HCT116 (cell line): Measurements from ENCODE around the gene BCAN. TPM values are rescaled to one million over a fixed set of nuclear protein-coding genes. Genes with fewer than 3 reads are reported as not detected.

Experiments
- ATAC-seq: fragments of 200-7000 bp; cut with Tn5 transposase; 2 replicates; pipeline ENCODE4 v1.9.1; 2020; ENCODE audit warnings: mild to moderate bottlenecking, moderate library complexity
- BruUV-seq: library from RNA; stranded (reverse); fragments of 400-500 nt; replicated peaks from 2 replicates; lab custom pipeline; 2021; lab: Mats Ljungman, UMichigan
- CTCF ChIA-PET: fragments of 300-600 bp; sonication (Branson Sonifier 250); formaldehyde crosslinking; loops from one replicate; lab custom pipeline; 2021; ENCODE audit warnings: antibody characterized with exemption; lab: Charles Lee
- POLR2A ChIA-PET: fragments of 300-600, 350-600 bp; sonication (Branson Sonifier 250); formaldehyde crosslinking; loops from one replicate; lab custom pipeline; 2021; ENCODE audit warnings: antibody characterized with exemption; lab: Charles Lee
- RAD21 ChIA-PET, 2 experiments: fragments of 300-600 bp; sonication (Branson Sonifier 250); formaldehyde crosslinking; loops; one replicate each; lab custom pipeline; 2023; ENCODE audit warnings: low total read pairs in 2 of 2; ENCODE audit not compliant: uncharacterized antibody in 2 of 2, unreplicated experiment in 2 of 2, low non-redundant PET in 1 of 2; lab: Charles Lee
- DNase-seq: peaks from one replicate; pipeline ENCODE4 v3.0.0-alpha.2; 2010; ENCODE audit warnings: low read depth, low spot score
- H2AFZ ChIP-seq: fragments of 200-600 bp; shearing (Covaris generic), sonication (generic); 2 replicates; pipeline ENCODE4 v1.6.1; 2017; ENCODE audit warnings: low read depth, mixed run types, mixed read lengths, antibody characterized with exemption, low read length; ENCODE audit not compliant: poor library complexity, severe bottlenecking
- H3K27ac ChIP-seq: 2 replicates; pipeline ENCODE4 v1.5.1; 2012; ENCODE audit warnings: low read depth, low read length
- H3K27me3 ChIP-seq: fragments of 200-600 bp; sonication (generic); 2 replicates; pipeline ENCODE4 v1.6.1; 2016; ENCODE audit warnings: mixed run types, low read length, mixed read lengths; ENCODE audit not compliant: insufficient read depth
- H3K36me3 ChIP-seq, 2 experiments: fragments of 200-500 bp in 1 of 2; fragments of 200-600 bp in 1 of 2; sonication (Bioruptor generic) in 1 of 2; sonication (generic) in 1 of 2; 2 replicates each; pipeline versions ENCODE4 v1.5.1 to v1.6.1; 2014 to 2016; ENCODE audit warnings: low read length in 2 of 2, inconsistent platforms in 1 of 2, mixed read lengths in 1 of 2, mixed run types in 1 of 2; ENCODE audit not compliant: insufficient read depth in 2 of 2, control insufficient read depth in 1 of 2
- H3K4me1 ChIP-seq, 2 experiments: fragments of 200-600 bp in 1 of 2; sonication (generic) in 1 of 2; 2 replicates each; pipeline versions ENCODE4 v1.5.1 to v1.6.1; 2012 to 2017; ENCODE audit warnings: low read length in 2 of 2, inconsistent platforms in 1 of 2, mild to moderate bottlenecking in 1 of 2, mixed read lengths in 1 of 2, mixed run types in 1 of 2, moderate library complexity in 1 of 2; ENCODE audit not compliant: insufficient read depth in 2 of 2, control insufficient read depth in 1 of 2
- H3K4me2 ChIP-seq: fragments of 200-600 bp; sonication (generic); 2 replicates; pipeline ENCODE4 v1.6.1; 2017; ENCODE audit warnings: mixed run types, low read length, mixed read lengths
- H3K4me3 ChIP-seq, 2 experiments: fragments of 200-600 bp in 1 of 2; sonication (generic) in 1 of 2; replicated peaks in 1 of 2; 2 replicates each; pipeline ENCODE4 v1.5.1; 2011 to 2016; ENCODE audit warnings: low read length in 2 of 2, control low read depth in 1 of 2, low read depth in 1 of 2, mild to moderate bottlenecking in 1 of 2, mixed read lengths in 1 of 2, mixed run types in 1 of 2
- H3K79me2 ChIP-seq: fragments of 200-600 bp; sonication (generic); 2 replicates; pipeline ENCODE4 v1.6.1; 2017; ENCODE audit warnings: mild to moderate bottlenecking, mixed run types, low read length, moderate library complexity, mixed read lengths; ENCODE audit not compliant: insufficient read depth
- H3K9ac ChIP-seq: fragments of 200-600 bp; sonication (generic); 2 replicates; pipeline ENCODE4 v1.6.1; 2016; ENCODE audit warnings: low read length, mixed read lengths
- H3K9me2 ChIP-seq: fragments of 200-600 bp; sonication (generic), shearing (Covaris generic); 2 replicates; pipeline ENCODE4 v1.6.1; 2017; ENCODE audit warnings: mixed run types, mild to moderate bottlenecking, moderate library complexity; ENCODE audit not compliant: insufficient read depth
- H3K9me3 ChIP-seq, 2 experiments: fragments of 200-500 bp in 1 of 2; fragments of 200-600 bp in 1 of 2; sonication (Bioruptor generic) in 1 of 2; sonication (generic) in 1 of 2; 2 replicates each; pipeline ENCODE4 v1.6.1; 2014 to 2017; ENCODE audit warnings: low read length in 2 of 2, mixed read lengths in 2 of 2, inconsistent platforms in 1 of 2, low read depth in 1 of 2, mild to moderate bottlenecking in 1 of 2, mixed run types in 1 of 2, moderate library complexity in 1 of 2; ENCODE audit not compliant: control insufficient read depth in 1 of 2, insufficient read depth in 1 of 2
- H4K20me1 ChIP-seq: fragments of 200-600 bp; sonication (generic), shearing (Covaris generic); 2 replicates; pipeline ENCODE4 v1.6.1; 2017; ENCODE audit warnings: mixed run types, mild to moderate bottlenecking, moderate library complexity; ENCODE audit not compliant: insufficient read depth
- CBX3 ChIP-seq: IDR thresholded peaks from 2 replicates; pipeline ENCODE4 v1.6.1; 2012; ENCODE audit warnings: low read depth
- CEBPB ChIP-seq: IDR thresholded peaks from 2 replicates; pipeline ENCODE4 v1.6.1; 2012; ENCODE audit warnings: low read depth
- EGR1 ChIP-seq: IDR thresholded peaks from 2 replicates; pipeline ENCODE4 v1.6.1; 2012; ENCODE audit warnings: low read depth
- EZH2 ChIP-seq: fragments of 200-600 bp; sonication (generic); IDR thresholded peaks from 2 replicates; pipeline ENCODE4 v1.6.1; 2017; ENCODE audit warnings: antibody characterized with exemption, mixed run types
- EZH2phosphoT487 ChIP-seq: fragments of 200-600 bp; IDR thresholded peaks from 2 replicates; pipeline ENCODE4 v1.6.1; 2018; ENCODE audit warnings: antibody characterized with exemption, borderline replicate concordance
- FOSL1 ChIP-seq: IDR thresholded peaks from 2 replicates; pipeline ENCODE4 v1.6.1; 2012; ENCODE audit warnings: low read depth
- JUND ChIP-seq: IDR thresholded peaks from 2 replicates; pipeline ENCODE4 v1.6.1; 2012
- MAX ChIP-seq: IDR thresholded peaks from 2 replicates; pipeline ENCODE4 v1.6.1; 2012
- POLR2A ChIP-seq: IDR thresholded peaks from 2 replicates; pipeline ENCODE4 v1.7.0; 2011; ENCODE audit warnings: borderline replicate concordance; ENCODE audit not compliant: insufficient read depth, insufficient read length; ENCODE audit errors: extremely low read depth
- POLR2AphosphoS5 ChIP-seq: IDR thresholded peaks from 2 replicates; pipeline ENCODE4 v1.6.1; 2011; ENCODE audit warnings: mild to moderate bottlenecking, low read depth, low read length, moderate library complexity
- RAD21 ChIP-seq: IDR thresholded peaks from 2 replicates; pipeline ENCODE4 v1.6.1; 2012; ENCODE audit warnings: low read depth, mild to moderate bottlenecking
- REST ChIP-seq: IDR thresholded peaks from 2 replicates; pipeline ENCODE4 v1.6.1; 2012; ENCODE audit warnings: low read depth
- SIN3A ChIP-seq: IDR thresholded peaks from 2 replicates; pipeline ENCODE4 v1.6.1; 2012; ENCODE audit warnings: low read depth
- SP1 ChIP-seq: IDR thresholded peaks from 2 replicates; pipeline ENCODE4 v1.6.1; 2012; ENCODE audit warnings: low read depth
- SRF ChIP-seq: IDR thresholded peaks from 2 replicates; pipeline ENCODE4 v1.6.1; 2012; ENCODE audit warnings: low read depth
- TCF7L2 ChIP-seq: IDR thresholded peaks from 2 replicates; pipeline ENCODE4 v1.7.0; 2011; ENCODE audit warnings: borderline replicate concordance, inconsistent platforms; ENCODE audit not compliant: insufficient read depth, insufficient read length; ENCODE audit errors: extremely low read depth
- YY1 ChIP-seq: IDR thresholded peaks from 2 replicates; pipeline ENCODE4 v1.6.1; 2011; ENCODE audit warnings: low read length, low read depth, moderate library complexity, mild to moderate bottlenecking; ENCODE audit not compliant: insufficient replicate concordance; ENCODE audit errors: extremely low read depth
- ZBTB33 ChIP-seq: IDR thresholded peaks from 2 replicates; pipeline ENCODE4 v1.6.1; 2011; ENCODE audit warnings: mild to moderate bottlenecking, low read length, moderate library complexity; ENCODE audit not compliant: insufficient replicate concordance; ENCODE audit errors: extremely low read depth
- ZFX ChIP-seq: fragments of 450-650 bp; IDR thresholded peaks from 2 replicates; pipeline ENCODE4 v1.6.1; 2017
- ZNF274 ChIP-seq: fragments of 200-500 bp; sonication (Bioruptor generic); IDR thresholded peaks from 2 replicates; pipeline ENCODE4 v1.6.1; 2014; ENCODE audit warnings: mild to moderate bottlenecking, low read depth, low read length, inconsistent platforms
- intact Hi-C: fragments of 100-400 bp; cut with micrococcal nuclease; formaldehyde crosslinking; loops from 2 replicates; pipeline ENCODE4 v1.10.0; 2022
- total RNA-seq: library from RNA; stranded (reverse); gene quantifications from one replicate; pipeline ENCODE4 v1.2.1, GENCODE V29; 2021; ENCODE audit not compliant: unreplicated experiment

The BCAN gene
- total RNA-seq, 1 experiment from 2014 or later = not detected

GRCh38 chr1:156690675-156691036 lies 48.7 kb downstream of the BCAN start:
- peak overlapping the region; percentile 72; the same call in 1 of the 2 replicates for H3K27ac ChIP-seq
- ChIA-PET POLR2A (interaction anchor here (0.6 to 5.0 kb wide), 7 partner anchors 13 to 37 kb away, joined by 3 to 87 read pairs (median 7); partner anchors contain the start of genes CRABP2, ISG20L2, METTL25B and NES), RAD21 (interaction anchor here (0.9 to 4.0 kb wide), 7 partner anchors 15 to 199 kb away, joined by 3 to 67 read pairs (median 23); partner anchors contain the start of genes CRABP2 (in 2 of the 2) and NTRK1 (in 1 of the 2))
- peak overlapping the region; percentile 84 for H3K4me2 ChIP-seq
- no peaks in the 10 kb centered on the region for H3K9me2 ChIP-seq
- H3K9ac ChIP-seq = 0 out of 2 replicates have a peak overlapping the region, but pooled peaks have one; percentile 39
- intact Hi-C loops = no loop called here
- no peak overlapping the region for H2AFZ ChIP-seq
- H3K9me3 ChIP-seq = no peaks in the 10 kb centered on the region
- no peak for DNase-seq
- no peaks in the 10 kb centered on the region for H3K79me2 ChIP-seq
- no TSS peak for BruUV-seq
- H4K20me1 ChIP-seq = no peaks in the 10 kb centered on the region
- ATAC-seq = no peak
- no peaks in the 10 kb centered on the region for H3K36me3 ChIP-seq
- H3K4me3 ChIP-seq = no peak overlapping the region
- TF ChIP-seq SP1 (no peak), EZH2phosphoT487 (no peak), FOSL1 (no peak), SIN3A (no peak), YY1 (no peak), CBX3 (no peak), ZBTB33 (no peak), CEBPB (no peak), EZH2 (no peak), MAX (no peak), SRF (no peak), TCF7L2 (no peak), ZNF274 (no peak), REST (no peak), RAD21 (no peak), POLR2A (no peak), ZFX (no peak), EGR1 (no peak), POLR2AphosphoS5 (no peak), JUND (no peak)
- TF ChIP-seq, all 23 proteins: peak for 0
- H3K4me1 ChIP-seq = peaks cover 65 to 82% of the 10 kb centered on the region in 2 experiments
- no peaks in the 10 kb centered on the region for H3K27me3 ChIP-seq
- CTCF ChIA-PET = interaction anchor here (1.1 to 10.0 kb wide), 8 partner anchors 14 to 237 kb away, joined by 3 to 508 read pairs (median 32); partner anchors contain the start of genes CRABP2, INSRR, ISG20L2 and METTL25B
